ENCODE data around the gene SPOCK1. TPM values are rescaled to one million over a fixed set of nuclear protein-coding genes. Genes with fewer than 3 reads are reported as not detected.

The SPOCK1 gene
- total RNA-seq, 2 donors from 2014 or later, result not detected

DNA sequence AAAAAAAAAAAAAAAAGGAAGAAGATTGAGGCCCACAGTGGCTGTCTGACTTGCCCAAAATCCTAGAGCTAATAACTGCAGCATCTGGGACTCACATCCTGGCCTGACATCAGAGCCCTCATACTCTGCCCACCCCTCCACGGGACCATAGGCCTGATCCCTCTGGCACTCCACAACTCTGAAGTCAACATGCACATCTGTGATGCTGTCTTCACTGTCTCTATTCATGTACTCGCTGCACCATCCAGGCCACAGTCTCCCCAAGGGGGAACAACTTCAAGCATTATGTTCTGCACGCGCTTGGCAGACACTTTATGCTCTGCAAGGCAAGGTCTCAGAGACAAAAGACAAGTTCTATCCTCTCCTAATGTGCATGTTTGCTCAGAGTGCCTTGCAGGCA is 158.2 kb downstream of the SPOCK1 start:
- ATAC-seq (replicated peaks), result no peak
- no peaks in the 10 kb centered on the region for H3K9me3 Mint-ChIP-seq

GRCh38 chr5:137336565-137337120 is 162.5 kb downstream of the SPOCK1 start:
- no peak overlapping the region for H3K4me3 Mint-ChIP-seq
- no peaks in the 10 kb centered on the region for H3K36me3 Mint-ChIP-seq (ENCODE audit: low read depth)
- H3K27ac Mint-ChIP-seq, result no peak overlapping the region
- H3K27me3 Mint-ChIP-seq, result peaks cover 5% of the 10 kb centered on the region
- ATAC-seq (replicated peaks), result no peak
- no peaks in the 10 kb centered on the region for H3K4me1 Mint-ChIP-seq
- H3K9me3 Mint-ChIP-seq, result no peaks in the 10 kb centered on the region

More for the DNA sequence above, 158.2 kb downstream of the SPOCK1 start:
- H3K27me3 Mint-ChIP-seq, result peaks cover 5% of the 10 kb centered on the region
- H3K4me3 Mint-ChIP-seq, result no peak overlapping the region
- no peak overlapping the region for H3K27ac Mint-ChIP-seq
- H3K4me1 Mint-ChIP-seq, result no peaks in the 10 kb centered on the region
- no peaks in the 10 kb centered on the region for H3K36me3 Mint-ChIP-seq (ENCODE audit: low read depth)

- no peak overlapping the region for H3K27ac Mint-ChIP-seq
- no peaks in the 10 kb centered on the region for H3K36me3 Mint-ChIP-seq (ENCODE audit: low read depth)
- H3K9me3 Mint-ChIP-seq, result no peaks in the 10 kb centered on the region
- no peak overlapping the region for H3K4me3 Mint-ChIP-seq
- peaks cover 3% of the 10 kb centered on the region for H3K27me3 Mint-ChIP-seq
- ATAC-seq (replicated peaks), result no peak
- no peaks in the 10 kb centered on the region for H3K4me1 Mint-ChIP-seq
These were observed 163.0 kb downstream of the SPOCK1 start for GRCh38 chr5:137336161-137336560.

DNA sequence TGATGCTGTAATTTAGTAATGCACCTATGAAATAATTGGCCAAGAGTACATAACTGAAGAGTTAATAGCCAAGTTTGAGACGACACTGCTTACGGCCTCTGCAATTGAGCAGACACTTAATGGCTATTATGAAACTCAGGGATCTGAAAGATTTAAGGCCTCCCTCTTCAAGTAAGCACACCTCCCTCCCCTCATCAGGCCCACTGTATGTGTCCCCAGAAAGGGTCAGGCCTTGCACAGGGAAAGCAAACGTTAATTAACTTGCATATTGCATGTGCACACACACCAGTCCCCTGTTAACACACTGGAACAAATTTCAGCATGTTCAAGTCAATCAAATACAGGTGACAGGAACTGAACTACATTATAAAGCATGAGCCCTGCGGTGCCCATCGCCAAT is 163.6 kb downstream of the SPOCK1 start:
- no peaks in the 10 kb centered on the region for H3K27me3 Mint-ChIP-seq
- ATAC-seq (replicated peaks), result no peak
- no peaks in the 10 kb centered on the region for H3K36me3 Mint-ChIP-seq (ENCODE audit: low read depth)
- no peaks in the 10 kb centered on the region for H3K9me3 Mint-ChIP-seq
- no peaks in the 10 kb centered on the region for H3K4me1 Mint-ChIP-seq
- H3K27ac Mint-ChIP-seq, result no peak overlapping the region
- H3K4me3 Mint-ChIP-seq, result no peak overlapping the region

GRCh38 chr5:137333928-137334327 is 165.2 kb downstream of the SPOCK1 start:
- H3K9me3 Mint-ChIP-seq, result no peaks in the 10 kb centered on the region
- no peaks in the 10 kb centered on the region for H3K36me3 Mint-ChIP-seq (ENCODE audit: low read depth)
- no peak overlapping the region for H3K4me3 Mint-ChIP-seq
- H3K4me1 Mint-ChIP-seq, result no peaks in the 10 kb centered on the region
- no peaks in the 10 kb centered on the region for H3K27me3 Mint-ChIP-seq
- H3K27ac Mint-ChIP-seq, result no peak overlapping the region
- ATAC-seq (replicated peaks), result no peak

- H3K4me1 Mint-ChIP-seq, result no peaks in the 10 kb centered on the region
- no peaks in the 10 kb centered on the region for H3K9me3 Mint-ChIP-seq
- H3K36me3 Mint-ChIP-seq (ENCODE audit: low read depth), result no peaks in the 10 kb centered on the region
- H3K4me3 Mint-ChIP-seq, result no peak overlapping the region
- no peak overlapping the region for H3K27ac Mint-ChIP-seq
- no peak for ATAC-seq (replicated peaks)
- no peaks in the 10 kb centered on the region for H3K27me3 Mint-ChIP-seq
These were observed 165.7 kb downstream of the SPOCK1 start for GRCh38 chr5:137333475-137333874.

GRCh38 chr5:137332296-137332695 is 166.8 kb downstream of the SPOCK1 start:
- H3K27me3 Mint-ChIP-seq, result no peaks in the 10 kb centered on the region
- no peaks in the 10 kb centered on the region for H3K4me1 Mint-ChIP-seq
- H3K27ac Mint-ChIP-seq, result no peak overlapping the region
- no peak for ATAC-seq (replicated peaks)
- H3K36me3 Mint-ChIP-seq (ENCODE audit: low read depth), result no peaks in the 10 kb centered on the region
- H3K9me3 Mint-ChIP-seq, result no peaks in the 10 kb centered on the region
- no peak overlapping the region for H3K4me3 Mint-ChIP-seq

GRCh38 chr5:137329586-137330296 is 169.4 kb downstream of the SPOCK1 start:
- Mint-ChIP-seq H3K36me3 (ENCODE audit: low read depth) (no peaks in the 10 kb centered on the region), H3K27ac (no peak overlapping the region), H3K27me3 (peaks cover 3% of the 10 kb centered on the region), H3K9me3 (no peaks in the 10 kb centered on the region), H3K4me3 (no peak overlapping the region), H3K4me1 (no peaks in the 10 kb centered on the region)
- ATAC-seq (replicated peaks), result no peak

- no peak for ATAC-seq (replicated peaks)
- Mint-ChIP-seq H3K27ac (no peak overlapping the region), H3K36me3 (ENCODE audit: low read depth) (no peaks in the 10 kb centered on the region), H3K9me3 (no peaks in the 10 kb centered on the region), H3K27me3 (peaks cover 3% of the 10 kb centered on the region), H3K4me1 (no peaks in the 10 kb centered on the region), H3K4me3 (no peak overlapping the region)
These were observed 170.1 kb downstream of the SPOCK1 start for GRCh38 chr5:137328991-137329390.

DNA sequence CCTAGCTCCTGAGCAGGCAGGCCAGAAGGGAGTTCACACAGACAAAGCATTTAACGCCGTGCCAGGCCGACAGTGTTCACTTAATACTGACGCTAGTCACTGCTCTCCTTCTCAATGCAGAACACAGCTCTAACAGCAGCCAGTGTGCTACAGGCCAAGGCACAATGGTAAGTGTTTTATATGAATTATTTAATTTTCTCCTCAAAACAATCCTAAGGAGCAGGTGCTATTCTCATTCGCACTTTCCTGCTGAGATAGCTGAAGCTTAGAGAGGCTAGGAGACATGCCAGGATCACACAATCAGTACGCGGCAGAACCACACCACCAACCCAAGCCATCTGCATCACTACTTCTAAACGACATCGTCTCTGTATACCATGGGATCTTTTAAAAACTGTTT is 170.7 kb downstream of the SPOCK1 start:
- H3K36me3 Mint-ChIP-seq (ENCODE audit: low read depth), result no peaks in the 10 kb centered on the region
- no peaks in the 10 kb centered on the region for H3K9me3 Mint-ChIP-seq
- no peak overlapping the region for H3K27ac Mint-ChIP-seq
- ATAC-seq (replicated peaks), result no peak
- H3K27me3 Mint-ChIP-seq, result peaks cover 3% of the 10 kb centered on the region
- no peak overlapping the region for H3K4me3 Mint-ChIP-seq
- no peaks in the 10 kb centered on the region for H3K4me1 Mint-ChIP-seq

- no peaks in the 10 kb centered on the region for H3K36me3 Mint-ChIP-seq (ENCODE audit: low read depth)
- no peak overlapping the region for H3K27ac Mint-ChIP-seq
- no peak for ATAC-seq (replicated peaks)
- no peaks in the 10 kb centered on the region for H3K9me3 Mint-ChIP-seq
- no peaks in the 10 kb centered on the region for H3K4me1 Mint-ChIP-seq
- H3K27me3 Mint-ChIP-seq, result peaks cover 8% of the 10 kb centered on the region
- H3K4me3 Mint-ChIP-seq, result no peak overlapping the region
These were observed 173.4 kb downstream of the SPOCK1 start for GRCh38 chr5:137325721-137326120.

DNA sequence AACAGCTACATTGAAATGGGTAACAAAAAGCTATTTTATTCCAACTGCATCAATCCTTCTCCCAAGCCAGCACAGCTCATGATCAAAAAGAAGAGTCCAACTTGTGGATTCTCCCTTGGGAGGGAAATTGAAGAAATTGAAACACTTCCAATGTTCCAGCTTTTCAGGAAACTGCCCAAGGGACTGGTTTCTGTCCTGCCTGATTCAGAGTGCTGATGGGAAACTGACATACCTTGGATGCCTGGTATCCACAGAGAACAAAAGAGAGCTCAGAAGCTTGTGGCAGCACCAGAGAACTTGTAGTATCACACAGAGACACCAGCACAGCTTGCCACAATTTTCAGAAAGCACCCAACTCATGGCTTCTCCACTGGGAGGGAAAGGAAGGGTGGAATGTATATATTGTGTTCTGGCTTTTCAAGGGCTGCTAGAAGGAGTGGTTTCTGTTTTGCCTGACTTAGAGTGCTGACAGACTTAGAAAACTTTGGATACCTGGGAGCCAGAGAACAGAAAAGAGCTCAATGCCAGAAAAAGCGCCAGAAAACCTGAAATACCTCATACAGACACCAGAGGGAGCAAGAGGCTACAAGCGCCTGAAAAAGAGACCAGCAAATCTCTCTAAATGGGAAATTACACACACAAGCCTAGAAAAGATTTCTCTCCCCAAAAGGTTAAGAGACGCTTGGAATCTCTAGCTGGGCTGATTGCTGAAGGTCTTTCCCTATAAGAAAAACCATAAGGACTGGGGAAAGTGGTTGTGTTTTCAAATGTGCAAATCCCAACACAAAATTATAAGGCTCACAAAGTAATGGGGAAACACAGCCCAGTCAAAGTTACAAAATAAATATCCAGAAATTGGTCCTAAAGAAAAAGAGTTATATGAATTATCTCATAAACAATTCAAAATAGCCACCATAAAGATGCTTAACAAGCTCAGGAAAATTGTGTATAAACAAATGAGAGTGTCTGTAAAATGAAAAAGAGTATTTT is 178.8 kb downstream of the SPOCK1 start:
- no peaks in the 10 kb centered on the region for H3K9me3 Mint-ChIP-seq
- H3K4me3 Mint-ChIP-seq, result no peak overlapping the region
- H3K27ac Mint-ChIP-seq, result no peak overlapping the region
- peaks cover 20% of the 10 kb centered on the region for H3K27me3 Mint-ChIP-seq
- no peak for ATAC-seq (replicated peaks)
- H3K4me1 Mint-ChIP-seq, result no peaks in the 10 kb centered on the region
- no peaks in the 10 kb centered on the region for H3K36me3 Mint-ChIP-seq (ENCODE audit: low read depth)

- Mint-ChIP-seq H3K36me3 (ENCODE audit: low read depth) (no peaks in the 10 kb centered on the region), H3K9me3 (no peaks in the 10 kb centered on the region), H3K4me3 (no peak overlapping the region), H3K27me3 (peaks cover 29% of the 10 kb centered on the region), H3K27ac (no peak overlapping the region), H3K4me1 (no peaks in the 10 kb centered on the region)
- no peak for ATAC-seq (replicated peaks)
These were observed 181.1 kb downstream of the SPOCK1 start for GRCh38 chr5:137318027-137318426.

GRCh38 chr5:137316346-137316736 is 182.8 kb downstream of the SPOCK1 start:
- Mint-ChIP-seq H3K27ac (no peak overlapping the region), H3K27me3 (peaks cover 29% of the 10 kb centered on the region), H3K4me1 (no peaks in the 10 kb centered on the region), H3K9me3 (no peaks in the 10 kb centered on the region), H3K36me3 (ENCODE audit: low read depth) (no peaks in the 10 kb centered on the region), H3K4me3 (no peak overlapping the region)
- no peak for ATAC-seq (replicated peaks)
